HG02610 (cell line): ENCODE measurements around the gene EIF2S2.

Experiments
- ATAC-seq: cut with Tn5 transposase; IDR thresholded peaks from one replicate; pipeline ENCODE4 v1.9.1; 2021; ENCODE audit warnings: mild to moderate bottlenecking, moderate library complexity; ENCODE audit not compliant: unreplicated experiment

Gene EIF2S2

DNA sequence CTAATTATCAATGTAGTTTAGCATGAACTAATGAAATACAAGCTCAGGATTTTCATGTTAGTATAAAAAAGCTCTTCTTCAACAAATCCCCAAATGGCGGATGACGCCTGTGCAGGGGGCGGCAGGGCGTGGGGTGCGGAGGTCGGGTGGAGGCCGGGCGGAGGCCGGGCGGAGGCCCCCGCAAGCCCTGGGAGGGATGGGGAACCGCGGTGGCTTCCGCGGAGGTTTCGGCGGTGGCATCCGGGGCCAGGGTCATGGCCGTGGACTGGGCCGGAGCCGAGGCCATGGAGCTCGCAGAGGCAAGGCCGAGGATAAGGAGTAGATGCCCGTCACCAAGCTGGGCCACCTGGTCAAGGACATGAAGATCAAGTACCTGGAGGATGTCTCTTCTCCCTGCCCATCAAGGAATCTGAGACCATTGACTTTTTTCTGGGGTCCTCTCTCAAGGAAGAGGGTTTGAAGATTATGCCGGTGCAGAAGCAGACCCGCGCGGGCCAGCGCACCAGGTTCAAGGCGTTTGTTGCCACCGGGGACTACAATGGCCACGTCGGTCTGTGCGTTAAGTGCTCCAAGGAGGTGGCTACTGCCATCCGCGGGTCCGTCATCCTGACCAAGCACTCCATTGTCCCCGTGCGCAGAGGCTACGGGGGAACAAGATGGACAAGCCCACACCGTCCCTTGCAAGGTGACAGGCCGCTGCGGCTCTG is 10.4 kb upstream of the EIF2S2 start:
- ATAC-seq, result no peak

DNA sequence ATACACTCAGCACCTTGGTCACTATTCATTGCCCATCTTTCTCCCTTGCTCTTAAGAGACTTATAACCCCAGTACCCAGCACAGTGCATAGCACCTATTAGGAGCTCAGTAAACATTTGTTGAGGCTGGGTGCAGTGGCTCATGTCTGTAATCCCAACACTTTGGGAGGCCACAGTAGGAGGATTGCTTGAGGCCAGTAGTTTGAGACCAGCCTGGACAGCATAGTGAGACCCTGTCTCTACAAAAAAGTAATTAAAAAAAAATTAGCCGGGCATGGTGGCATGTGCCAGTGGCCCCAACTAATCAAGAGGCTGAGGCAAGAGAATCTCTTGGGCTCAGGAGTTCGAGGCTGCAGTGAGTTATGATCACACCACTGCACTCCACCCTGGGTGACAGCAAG is 8.2 kb upstream of the EIF2S2 start:
- no peak for ATAC-seq

DNA sequence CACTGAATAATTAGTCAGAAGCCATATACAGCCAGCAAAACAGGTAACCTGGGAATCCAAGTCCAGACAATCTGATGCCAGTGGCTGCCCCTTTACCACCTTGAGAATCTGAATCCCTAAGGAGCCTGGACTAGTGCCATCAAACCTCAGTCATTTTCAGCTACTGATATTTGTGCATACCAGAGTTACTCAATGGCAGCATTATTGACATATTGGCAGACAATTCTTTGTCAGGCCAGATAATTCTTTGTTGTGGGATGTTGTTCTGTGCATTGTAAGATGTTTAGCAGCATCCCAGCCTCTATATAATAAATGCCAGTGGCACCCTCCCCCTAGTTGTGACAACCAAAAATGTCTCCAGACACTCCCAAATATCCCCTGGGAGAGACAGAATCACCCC is 3.2 kb upstream of the EIF2S2 start:
- ATAC-seq, result no peak

DNA sequence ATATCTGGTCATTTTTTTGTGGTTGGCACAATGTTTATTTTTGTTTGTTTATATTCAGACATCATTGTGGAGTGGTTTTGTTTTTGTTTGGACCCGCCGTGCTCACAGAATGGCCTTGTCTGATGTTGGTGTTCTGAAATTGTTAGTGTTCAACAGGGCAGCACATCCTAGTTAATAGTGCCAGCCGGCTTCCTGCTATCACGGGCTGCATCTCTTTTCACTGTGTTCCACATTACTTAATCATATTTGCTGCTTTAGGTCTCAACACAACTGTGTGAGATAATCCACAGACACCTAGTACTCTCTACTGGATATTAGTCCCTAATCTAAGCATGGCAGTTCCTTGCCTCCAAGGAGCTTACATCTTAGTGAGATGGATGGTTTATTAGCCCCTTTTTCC is 2.8 kb upstream of the EIF2S2 start:
- ATAC-seq, result no peak

DNA sequence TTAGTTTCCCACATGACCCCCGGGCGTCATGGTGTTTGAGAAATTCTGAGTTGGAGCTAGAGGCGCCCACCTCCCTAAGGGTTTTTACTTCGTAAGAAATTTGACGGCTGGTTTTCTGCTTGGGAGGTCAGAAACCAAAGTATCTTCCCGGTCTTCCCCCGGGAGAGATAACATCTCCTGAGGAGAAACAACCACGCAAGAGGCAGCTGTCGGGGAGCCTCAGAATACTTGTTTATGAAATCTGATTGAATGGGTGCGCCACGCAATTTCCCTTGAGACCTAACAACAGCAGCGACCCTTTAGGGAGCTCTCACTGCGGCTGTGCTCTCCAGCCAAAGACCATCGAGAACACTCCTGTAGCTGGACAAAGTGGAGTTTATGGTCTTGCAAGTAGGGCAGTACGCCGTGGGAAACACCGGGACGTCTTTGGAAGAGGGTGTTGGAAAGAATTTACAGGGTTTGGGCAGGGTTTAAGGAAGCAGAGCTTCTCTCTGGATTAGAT is 608 bp upstream of the EIF2S2 start:
- peak; percentile 8 for ATAC-seq

DNA sequence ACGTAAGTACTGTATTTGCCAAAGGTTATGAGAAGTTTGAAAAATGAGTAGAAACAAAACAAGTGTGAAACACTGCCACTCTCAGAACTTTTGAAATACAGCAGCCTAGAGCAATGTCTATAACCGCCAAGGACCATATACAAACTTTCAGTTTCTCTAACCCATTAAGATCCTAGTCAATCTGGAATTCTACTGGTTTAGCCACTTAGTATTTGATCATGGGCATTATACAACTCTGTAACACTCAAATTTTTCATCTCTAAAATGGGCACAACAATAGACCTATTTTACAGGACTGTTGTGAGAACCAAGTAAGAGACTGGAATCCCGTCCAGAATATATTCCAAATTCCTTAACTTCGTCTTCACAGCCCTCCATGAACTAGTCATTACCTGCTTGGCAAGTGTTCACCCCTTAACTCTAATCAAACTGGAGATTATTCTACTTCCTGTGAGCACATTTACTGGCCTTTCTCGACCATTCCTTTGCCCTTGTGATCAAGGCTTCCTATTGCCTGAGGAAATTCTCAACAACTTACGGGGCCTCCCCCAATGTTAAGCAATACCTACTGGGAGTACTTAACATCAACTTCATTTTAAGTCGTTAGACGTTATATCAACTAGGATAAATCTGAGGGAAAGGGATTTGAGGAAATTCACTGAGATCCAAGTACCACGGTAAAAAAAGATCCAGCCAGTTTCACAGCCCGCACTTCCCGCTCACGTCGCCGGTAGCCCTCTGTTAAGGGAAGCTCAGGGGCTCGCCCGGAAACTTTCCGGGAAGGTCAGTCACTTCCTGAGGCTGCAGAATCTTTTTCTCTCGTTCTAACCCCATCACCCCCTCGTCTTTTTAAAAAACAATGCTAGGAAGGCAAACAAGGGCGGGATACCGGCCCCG is 1.1 kb downstream of the EIF2S2 start:
- no peak for ATAC-seq

DNA sequence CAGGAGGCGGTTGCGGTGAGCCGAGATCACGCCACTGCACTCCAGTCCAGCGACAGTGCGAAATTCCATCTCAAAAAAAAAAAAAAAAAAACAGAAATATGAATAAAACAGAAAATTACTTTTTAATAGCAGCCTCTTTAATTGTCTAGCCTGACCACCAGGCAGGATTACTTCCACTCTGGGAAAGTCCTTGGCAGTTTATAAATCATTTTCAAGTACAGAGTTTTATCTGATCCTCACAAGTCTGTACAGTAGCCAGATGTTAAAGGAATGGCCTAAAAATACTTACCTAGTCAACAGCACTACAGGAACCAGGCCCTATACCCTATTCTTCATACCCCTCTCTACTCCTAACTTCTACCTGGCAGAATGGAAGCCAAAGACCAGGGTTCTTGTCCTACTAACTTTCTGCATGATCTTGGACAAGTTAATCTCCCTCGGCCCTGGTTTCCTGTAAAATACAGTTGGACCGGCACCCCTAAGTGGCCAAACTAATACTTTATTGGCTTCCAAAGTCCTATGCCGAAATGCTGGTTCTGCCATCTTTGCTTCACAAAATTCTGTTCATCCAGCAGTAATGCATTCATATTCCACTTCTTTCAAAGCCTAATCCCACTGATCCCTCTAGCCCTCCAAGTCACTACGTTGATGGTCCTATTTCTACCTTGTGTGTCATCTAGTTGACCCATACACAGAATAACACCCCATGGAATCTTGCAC is 1.9 kb downstream of the EIF2S2 start:
- ATAC-seq, result no peak

DNA sequence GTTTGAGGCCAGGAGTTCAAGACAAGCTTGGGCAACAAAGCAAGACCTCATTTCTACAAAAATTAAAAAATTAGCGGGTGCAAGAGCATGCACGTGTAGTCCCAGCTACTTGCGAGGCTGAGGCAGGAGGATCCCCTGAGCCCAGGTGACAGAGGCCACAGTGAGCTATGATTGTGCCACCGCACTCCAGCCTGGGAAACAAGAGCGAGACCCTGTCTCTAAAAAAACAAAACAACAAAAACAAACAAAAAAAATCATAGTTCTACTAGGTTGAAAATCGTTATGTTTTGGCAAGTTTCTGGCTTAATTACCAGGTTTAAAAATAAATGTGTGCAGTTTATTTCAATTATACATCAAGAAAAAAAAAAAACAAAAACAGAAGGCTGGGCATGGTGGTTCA is 2.6 kb downstream of the EIF2S2 start:
- ATAC-seq, result no peak

DNA sequence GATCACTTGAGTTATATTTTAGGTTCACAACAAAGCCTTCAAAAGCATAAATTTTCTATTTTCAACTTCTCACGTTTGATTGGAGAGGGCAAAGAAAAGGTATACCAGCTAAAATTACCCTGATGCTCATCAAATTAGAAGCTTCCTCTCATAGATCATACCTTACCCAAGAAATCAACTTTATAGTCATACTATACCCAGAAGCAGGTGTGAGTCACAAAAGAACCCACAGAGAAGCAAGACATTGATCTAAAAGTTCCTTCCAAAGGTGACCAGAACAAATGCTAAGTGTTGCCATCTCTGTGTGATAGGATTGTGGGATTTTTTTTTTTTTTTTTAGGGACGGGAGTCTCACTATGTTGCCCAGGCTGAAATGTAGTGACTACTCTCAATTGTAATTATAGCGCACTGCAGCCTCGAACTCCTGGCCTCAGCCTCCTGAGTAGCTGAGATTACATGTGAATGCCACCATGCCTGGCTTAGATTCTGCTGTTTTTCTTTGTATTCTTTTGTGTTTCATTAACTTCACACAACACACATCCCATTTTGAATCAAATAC is 3.3 kb downstream of the EIF2S2 start:
- no peak for ATAC-seq

DNA sequence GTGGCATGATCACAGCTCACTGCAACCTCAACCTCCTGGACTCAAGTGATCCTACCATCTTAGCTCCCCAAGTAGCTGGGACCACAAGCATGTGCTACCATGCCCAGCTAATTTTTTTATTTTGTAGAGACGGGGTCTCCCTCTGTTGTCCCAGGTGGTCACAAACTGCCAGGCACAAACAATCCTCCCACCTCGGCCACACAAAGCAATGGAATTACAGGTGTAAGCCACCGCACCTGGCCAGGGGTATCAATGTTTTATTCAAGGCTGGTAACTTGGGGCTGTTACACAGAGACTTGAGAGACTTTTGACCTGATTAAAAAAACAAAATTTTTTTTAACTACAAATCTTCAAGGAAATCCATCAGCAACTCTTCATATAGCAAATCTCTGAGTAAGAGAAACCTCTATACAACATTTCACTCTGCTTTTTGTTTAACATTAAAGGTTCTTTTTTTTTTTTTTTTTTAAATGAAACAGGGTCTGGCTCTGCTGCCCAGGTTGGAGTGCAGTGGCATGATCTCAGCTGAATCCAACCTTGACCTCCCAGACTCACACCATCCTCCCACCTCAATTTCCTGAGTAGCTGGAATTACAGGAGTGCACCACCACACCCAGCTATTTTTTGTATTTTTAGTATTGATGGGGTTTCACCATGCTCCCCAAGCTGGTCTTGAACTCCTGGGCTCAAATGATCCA is 5.9 kb downstream of the EIF2S2 start:
- ATAC-seq, result no peak

DNA sequence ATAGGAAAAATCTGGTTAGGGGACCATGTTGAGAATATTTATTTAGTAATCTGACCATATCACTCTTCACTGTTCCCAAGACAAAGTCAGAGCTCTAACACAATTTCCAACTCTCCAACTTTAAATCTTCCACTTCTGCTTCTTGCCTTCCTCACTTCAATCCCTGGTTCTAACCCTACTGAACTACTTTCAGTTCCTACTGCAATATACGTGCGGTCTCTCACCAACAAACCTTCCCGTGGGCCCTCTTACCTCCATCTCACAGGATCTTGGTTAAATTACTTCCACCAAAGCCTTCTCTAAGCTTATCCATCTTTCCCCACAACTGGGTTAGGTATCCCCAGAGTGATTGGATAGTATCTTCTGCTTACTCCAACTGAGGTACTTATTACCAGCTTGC is 8.0 kb downstream of the EIF2S2 start:
- ATAC-seq, result no peak

DNA sequence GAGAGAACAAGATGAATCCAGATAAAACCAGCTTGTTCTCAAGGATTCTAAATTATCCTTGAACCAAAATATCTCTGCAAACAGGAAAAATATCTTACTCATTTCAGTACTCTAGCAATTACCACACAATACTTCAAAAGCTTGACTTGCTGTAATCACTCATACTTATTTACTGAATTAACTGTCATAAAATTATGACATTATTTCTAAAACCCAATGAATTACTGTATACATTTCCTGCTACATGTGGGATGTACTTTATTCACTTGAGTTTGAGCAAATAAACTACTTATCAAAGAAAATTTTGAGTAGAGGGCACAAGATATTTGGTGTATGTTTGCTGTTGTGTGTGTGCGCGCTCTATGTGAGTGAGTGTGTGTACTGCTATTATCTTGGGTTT is 9.7 kb downstream of the EIF2S2 start:
- no peak for ATAC-seq

DNA sequence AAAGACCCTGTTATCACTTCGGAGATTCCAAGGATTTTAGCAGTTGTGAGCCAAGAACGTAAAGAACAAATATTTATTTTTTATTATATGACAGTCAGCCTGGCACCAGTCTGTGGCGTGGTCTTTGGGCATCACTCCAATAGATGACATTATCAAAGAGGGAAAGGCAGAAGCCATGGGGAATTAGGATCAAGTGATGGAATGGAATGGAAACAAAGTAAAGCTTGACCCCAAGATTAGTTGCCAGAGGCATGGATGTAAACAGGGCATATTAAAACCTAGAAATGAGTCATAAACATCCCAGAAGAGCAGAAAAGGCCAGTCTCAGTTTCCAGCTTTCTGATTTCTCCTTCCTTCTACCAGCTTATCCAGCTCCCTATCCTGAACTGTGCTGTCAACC is 11.5 kb downstream of the EIF2S2 start:
- ATAC-seq, result no peak

DNA sequence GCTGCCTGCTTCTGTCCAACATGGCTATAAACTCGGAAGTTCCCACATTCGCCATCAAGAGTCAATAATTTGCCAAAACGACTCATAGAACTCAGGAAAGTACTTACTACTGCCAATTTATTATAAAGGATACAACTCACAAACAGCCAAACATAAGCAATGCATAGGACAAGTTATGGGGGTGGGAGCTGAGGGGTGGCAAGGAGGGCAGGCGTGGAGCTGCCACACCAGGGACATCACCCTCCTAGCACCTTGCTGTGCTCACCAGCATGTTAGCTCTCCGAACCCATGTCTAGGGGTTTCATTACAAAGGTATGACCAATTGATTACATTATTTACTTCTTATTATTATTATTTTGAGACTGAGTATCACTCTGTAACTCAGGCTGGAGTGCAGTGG is 12.4 kb downstream of the EIF2S2 start:
- no peak for ATAC-seq

DNA sequence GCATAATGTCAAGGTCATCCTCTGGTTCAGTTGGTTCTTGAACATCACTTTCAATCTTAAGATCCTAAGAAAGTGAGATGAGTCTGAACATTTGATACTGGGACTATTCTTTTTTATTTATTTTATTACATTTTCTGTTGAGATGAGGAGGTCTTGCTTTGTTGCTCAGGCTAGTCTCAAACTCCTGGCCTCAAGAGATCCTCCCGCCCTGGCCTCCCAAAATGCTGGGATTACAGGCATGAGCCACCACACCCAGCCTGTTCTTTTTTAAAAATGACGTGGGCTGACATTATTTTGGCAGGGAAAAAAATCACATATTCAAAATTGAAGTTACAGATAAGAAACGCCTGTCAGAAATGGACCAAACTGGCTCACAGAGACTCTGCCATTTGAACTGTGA is 13.5 kb downstream of the EIF2S2 start:
- no peak for ATAC-seq

DNA sequence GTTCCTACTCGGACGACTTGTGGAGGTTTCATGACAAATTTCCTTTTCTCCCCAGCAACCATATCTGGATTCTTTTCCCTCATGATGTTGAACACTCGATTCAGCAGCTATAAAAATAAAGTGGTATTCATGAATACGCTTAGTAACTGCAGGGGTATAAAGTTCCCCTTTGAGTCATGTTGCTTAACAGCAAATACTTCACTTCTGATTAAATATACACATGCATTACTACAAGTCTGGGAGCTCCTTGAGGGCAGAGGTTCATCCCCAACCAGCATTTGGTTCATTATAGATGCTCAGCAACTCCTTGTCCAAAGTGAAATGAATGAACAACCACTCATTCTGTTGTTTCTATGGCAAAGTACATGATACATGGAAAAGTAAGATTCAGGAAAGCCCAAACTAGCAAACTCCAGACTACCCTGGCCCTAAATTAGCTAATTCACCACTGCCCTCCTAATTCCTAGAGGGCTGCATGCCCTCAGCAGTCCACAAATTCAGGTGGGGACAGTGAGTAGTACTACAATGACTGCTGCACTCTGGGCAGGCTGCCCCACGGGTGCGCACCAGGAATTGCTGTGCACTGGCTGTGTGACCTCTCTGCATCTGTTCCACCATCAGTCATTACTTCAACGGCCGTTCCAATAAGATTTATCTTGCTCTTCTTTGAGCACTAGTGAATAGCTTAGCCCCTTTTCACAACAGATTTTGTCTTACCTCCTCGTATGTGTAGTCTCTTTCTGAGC is 15.2 kb downstream of the EIF2S2 start:
- no peak for ATAC-seq

DNA sequence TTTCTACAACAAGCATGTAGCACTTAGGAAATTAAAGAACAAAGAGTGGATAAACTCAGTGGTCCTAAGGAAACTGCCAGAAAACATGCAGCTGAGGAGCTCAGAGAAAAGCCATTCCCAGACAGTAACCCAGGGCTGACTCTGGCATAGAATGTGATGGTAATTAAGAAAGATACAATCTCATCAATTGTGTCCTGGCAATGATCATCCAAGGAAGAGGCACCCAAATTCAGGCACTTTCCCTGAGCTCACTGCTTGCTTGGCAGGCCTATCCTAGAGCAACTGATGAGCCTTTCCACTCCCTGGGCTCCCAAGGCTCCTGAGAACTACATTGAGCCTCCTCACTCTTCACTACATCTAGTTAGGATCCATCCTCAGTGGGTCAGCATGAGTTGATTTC is 16.2 kb downstream of the EIF2S2 start:
- ATAC-seq, result no peak

DNA sequence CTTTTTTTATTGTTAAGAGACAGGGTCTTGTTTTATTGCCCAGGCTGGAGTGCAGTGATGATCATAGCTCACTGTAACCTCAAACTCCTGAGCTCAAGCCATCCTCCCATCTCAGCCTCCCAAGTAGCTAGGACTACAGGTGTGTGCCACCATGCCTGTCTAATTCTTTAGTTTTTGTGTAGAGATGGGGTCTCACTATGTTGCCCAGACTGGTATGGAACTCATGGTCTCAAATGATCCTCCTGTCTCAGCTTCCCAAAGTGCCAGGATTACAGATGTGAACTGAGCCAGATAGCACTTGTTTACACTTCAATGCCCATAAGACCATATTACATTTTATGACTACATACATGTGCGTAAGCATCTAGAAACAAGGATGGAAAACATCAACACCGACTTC is 18.1 kb downstream of the EIF2S2 start:
- no peak for ATAC-seq

DNA sequence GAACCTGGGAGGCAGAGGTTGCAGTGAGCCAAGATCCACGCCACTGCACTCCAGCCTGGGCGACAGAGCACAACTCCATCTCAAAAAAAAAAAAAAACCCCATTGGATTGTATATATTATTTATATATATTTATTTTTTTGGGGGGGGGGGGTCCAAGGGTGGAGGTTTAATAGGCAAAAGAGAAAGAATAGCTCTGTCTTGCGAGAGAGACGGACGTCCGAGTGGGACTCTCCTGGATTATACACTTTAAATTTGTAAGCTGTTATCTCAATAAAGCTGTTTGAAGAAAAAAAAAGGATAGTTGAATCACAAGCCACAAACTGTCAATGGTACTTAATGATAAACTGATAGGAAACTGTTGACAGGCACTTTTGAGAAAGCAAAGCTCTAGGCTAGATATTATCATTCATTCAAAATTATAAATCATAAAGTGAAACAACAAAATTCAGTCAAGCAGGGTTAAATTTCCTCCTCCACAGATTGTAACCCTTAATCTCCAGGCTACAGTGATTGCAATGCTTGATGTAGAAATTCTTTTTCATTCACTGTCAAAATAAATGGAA is 20.3 kb downstream of the EIF2S2 start:
- ATAC-seq, result no peak

DNA sequence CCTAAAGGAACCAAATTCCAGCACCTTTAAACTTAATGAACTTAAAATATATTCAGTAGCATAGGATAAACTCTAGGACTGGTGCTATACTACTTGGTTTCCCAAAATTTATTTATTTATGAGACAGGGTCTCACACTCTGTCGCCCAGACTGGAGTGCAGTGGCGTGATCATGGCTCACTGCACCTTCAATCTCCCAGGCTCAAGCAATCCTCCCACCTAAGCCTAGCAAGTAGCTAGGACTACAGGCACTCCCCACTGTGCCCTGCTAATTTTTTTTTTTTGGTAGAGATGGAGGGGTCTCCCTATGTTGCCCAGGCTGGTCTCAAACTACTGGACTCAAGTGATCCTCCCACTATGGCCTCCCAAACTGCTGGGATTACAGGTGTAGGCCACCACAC is 21.4 kb downstream of the EIF2S2 start:
- ATAC-seq, result no peak
